Endothelial cell of umbilical vein (primary cell): ENCODE data around the gene CNIH2. TPM values are rescaled to one million over a fixed set of nuclear protein-coding genes. Genes with fewer than 3 reads are reported as not detected.
"Not testable (repeated sequence)": the region's sequence is repeated elsewhere in the genome, so short reads cannot be mapped to it uniquely, and the experiment has no call there.

Experiments
- BruUV-seq: library from RNA; stranded (reverse); fragments of 400-500 nt; replicated peaks from 2 replicates; lab custom pipeline; 2021; lab: Mats Ljungman, UMichigan
- CTCF ChIA-PET: fragments of 300-600, 350-600 bp; sonication (Branson Sonifier 250); formaldehyde crosslinking; loops from one replicate; lab custom pipeline; 2021; ENCODE audit warnings: antibody characterized with exemption, inconsistent platforms; lab: Charles Lee
- POLR2A ChIA-PET: fragments of 300-600, 350-600 bp; sonication (Branson Sonifier 250); formaldehyde crosslinking; loops from one replicate; lab custom pipeline; 2021; ENCODE audit warnings: antibody characterized with exemption, inconsistent platforms; lab: Charles Lee
- DNase-seq: peaks from one replicate; pipeline ENCODE4 v3.0.0-alpha.2; 2011; ENCODE audit warnings: low read depth, low spot score
- FAIRE-seq: peaks from 2 replicates; lab custom pipeline; 2011; peaks lifted over from hg19 to GRCh38; lab: Jason Lieb, UNC
- H2AFZ ChIP-seq: 2 replicates; pipeline ENCODE4 v1.6.0; 2012; ENCODE audit warnings: low read depth, low read length, control low read depth, inconsistent platforms
- H3K27ac ChIP-seq: 2 replicates; pipeline ENCODE4 v1.5.1; 2011; ENCODE audit warnings: low read depth, mild to moderate bottlenecking, control low read depth, low read length, moderate library complexity; ENCODE audit not compliant: insufficient read depth
- H3K27me3 ChIP-seq, 2 experiments: 2 replicates each; pipeline versions ENCODE4 v1.6.0 to v1.6.1; 2011; ENCODE audit warnings: low read length in 2 of 2, mixed read lengths in 1 of 2; ENCODE audit not compliant: control insufficient read depth in 2 of 2, insufficient read depth in 2 of 2
- H3K36me3 ChIP-seq, 2 experiments: 2 replicates in 1 of 2; 3 replicates in 1 of 2; pipeline ENCODE4 v1.5.1; 2011; ENCODE audit warnings: low read length in 2 of 2, mild to moderate bottlenecking in 1 of 2, moderate library complexity in 1 of 2; ENCODE audit not compliant: control insufficient read depth in 2 of 2, insufficient read depth in 2 of 2; ENCODE audit errors: extremely low read depth in 1 of 2
- H3K4me1 ChIP-seq: 3 replicates; pipeline ENCODE4 v1.5.1; 2011; ENCODE audit warnings: mild to moderate bottlenecking, low read length; ENCODE audit not compliant: control insufficient read depth, insufficient read depth; ENCODE audit errors: extremely low read depth
- H3K4me2 ChIP-seq: 2 replicates; pipeline ENCODE4 v1.6.1; 2011; ENCODE audit warnings: low read length, control low read depth, mixed read lengths; ENCODE audit not compliant: insufficient read depth
- H3K4me3 ChIP-seq, 3 experiments: fragments of 200-600 bp in 1 of 3; sonication (generic), shearing (Covaris generic) in 1 of 3; replicated peaks in 1 of 3; 2 replicates each; pipeline ENCODE4 v1.5.1; 2011 to 2016; ENCODE audit warnings: control low read depth in 3 of 3, low read length in 3 of 3, mild to moderate bottlenecking in 2 of 3, inconsistent platforms in 1 of 3, low read depth in 1 of 3, moderate library complexity in 1 of 3; ENCODE audit not compliant: insufficient read depth in 1 of 3
- H3K79me2 ChIP-seq: 2 replicates; pipeline ENCODE4 v1.6.0; 2012; ENCODE audit warnings: low read length, inconsistent platforms; ENCODE audit not compliant: control insufficient read depth, insufficient read depth
- H3K9ac ChIP-seq: replicated peaks from 2 replicates; pipeline ENCODE3; 2011; ENCODE audit warnings: low read length, control low read depth; ENCODE audit not compliant: insufficient read depth; ENCODE audit errors: extremely low read depth
- H3K9me1 ChIP-seq: replicated peaks from 3 replicates; pipeline ENCODE4 v1.6.0; 2011; ENCODE audit warnings: mild to moderate bottlenecking, low read length; ENCODE audit not compliant: control insufficient read depth, insufficient read depth; ENCODE audit errors: extremely low read depth
- H3K9me3 ChIP-seq: replicated peaks from 2 replicates; pipeline ENCODE4 v1.5.1; 2012; ENCODE audit warnings: low read length, inconsistent platforms; ENCODE audit not compliant: control insufficient read depth, insufficient read depth
- H4K20me1 ChIP-seq: replicated peaks from 2 replicates; pipeline ENCODE3; 2011; ENCODE audit warnings: mild to moderate bottlenecking, low read length; ENCODE audit not compliant: control insufficient read depth, insufficient read depth; ENCODE audit errors: extremely low read depth
- EZH2 ChIP-seq: IDR thresholded peaks from 2 replicates; pipeline ENCODE4 v1.6.1; 2012; ENCODE audit warnings: borderline replicate concordance, low read depth, mild to moderate bottlenecking, moderate library complexity, low read length, inconsistent platforms; ENCODE audit not compliant: severe bottlenecking
- FOS ChIP-seq: IDR thresholded peaks from 2 replicates; pipeline ENCODE4 v1.6.1; 2011; ENCODE audit warnings: mild to moderate bottlenecking, low read length, moderate library complexity, borderline replicate concordance; ENCODE audit not compliant: insufficient read depth
- JUN ChIP-seq: IDR thresholded peaks from 2 replicates; pipeline ENCODE4 v1.6.1; 2011; ENCODE audit warnings: borderline replicate concordance, low read depth; ENCODE audit not compliant: insufficient read length, insufficient read depth
- MYC ChIP-seq: IDR thresholded peaks from one replicate; pipeline ENCODE4 v1.6.1; 2011; ENCODE audit warnings: mild to moderate bottlenecking, low read depth, low read length
- POLR2A ChIP-seq: IDR thresholded peaks from 2 replicates; pipeline ENCODE4 v1.6.1; 2012; ENCODE audit warnings: low read depth, mild to moderate bottlenecking, control low read depth, low read length
- POLR2AphosphoS5 ChIP-seq: IDR thresholded peaks from 2 replicates; pipeline ENCODE4 v1.6.1; 2012; ENCODE audit warnings: low read depth, mild to moderate bottlenecking, control low read depth, low read length, moderate library complexity; ENCODE audit not compliant: insufficient read depth
- dilution Hi-C: fragments of 300-500 bp; cut with MboI; formaldehyde crosslinking; loops from one replicate; pipeline ENCODE4 v1.15.0; 2019; ENCODE audit warnings: low sequenced_read_pairs; ENCODE audit not compliant: extremely low pct_ligation_motif_present
- intact Hi-C: fragments of 100-400 bp; cut with micrococcal nuclease; formaldehyde crosslinking; loops from one replicate; pipeline ENCODE4 v1.10.0; 2022
- polyA plus RNA-seq, 4 experiments: library from polyadenylated mRNA; depleted of rRNA in 3 of 4; stranded (reverse) in 3 of 4; unstranded in 1 of 4; fragments of >200 nt; gene quantifications; 2 replicates each; pipeline versions ENCODE4 v1.2.1 to v1.2.3, GENCODE V29; 2011 to 2012; ENCODE audit warnings: missing spikeins in 1 of 4
- total RNA-seq: library from RNA; stranded (reverse); gene quantifications from 2 replicates; pipeline ENCODE4 v1.2.3, GENCODE V29; 2021
- TF ChIP-seq, protein P1 (sequence below), 2 donors: IDR thresholded peaks; 1 replicate in 1 of 2; 2 replicates in 1 of 2; pipeline ENCODE4 v1.5.1; 2011; ENCODE audit warnings: low read length in 2 of 2, mild to moderate bottlenecking in 2 of 2, moderate library complexity in 2 of 2, control low read depth in 1 of 2, inconsistent platforms in 1 of 2, low read depth in 1 of 2; ENCODE audit not compliant: insufficient read depth in 1 of 2; ENCODE audit errors: extremely low read depth in 1 of 2

Gene CNIH2
- total and polyA plus RNA-seq, 2 donors (not counting 3 experiments of a cell fraction or from before 2014, with no cell fraction given), result 0.46 to 1.2 TPM

DNA sequence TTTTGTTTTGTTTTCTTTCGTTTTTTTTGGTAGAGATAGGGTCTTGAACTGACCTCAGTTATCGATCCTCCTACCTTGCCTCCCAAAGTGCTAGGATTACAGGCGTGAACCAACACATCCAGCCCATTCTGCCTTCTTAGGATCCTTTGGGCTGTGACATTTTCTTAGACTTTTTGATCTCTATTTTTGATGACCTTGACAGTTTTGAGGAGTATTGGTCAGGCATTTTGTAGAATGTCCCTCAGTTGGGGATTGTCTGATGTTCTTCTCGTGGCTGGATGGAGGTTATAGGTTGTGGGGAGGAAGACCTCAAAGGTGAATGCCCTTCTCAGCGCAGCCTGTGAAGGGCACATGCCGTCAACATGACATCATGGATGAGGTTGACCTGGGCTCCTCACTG lies 29.1 kb upstream of the CNIH2 start:
- dilution Hi-C loops, result no loop called here
- no peaks in the 10 kb centered on the region for H4K20me1 ChIP-seq
- BruUV-seq, result no TSS peak
- no peaks in the 10 kb centered on the region for H3K4me1 ChIP-seq
- H3K27ac ChIP-seq, result no peak overlapping the region
- TF ChIP-seq POLR2A, result no peak
- TF ChIP-seq POLR2AphosphoS5, result no peak
- no peaks in the 10 kb centered on the region for H3K9me1 ChIP-seq
- POLR2A ChIA-PET, result no interaction called here
- H3K9me3 ChIP-seq, result no peaks in the 10 kb centered on the region
- intact Hi-C loops, result no loop called here
- H3K36me3 ChIP-seq, result peaks cover 0 to 3% of the 10 kb centered on the region in 2 experiments
- H3K27me3 ChIP-seq, result no peaks in the 10 kb centered on the region
- DNase-seq (no peak), FAIRE-seq (no peak)
- no peak overlapping the region for H2AFZ ChIP-seq
- H3K79me2 ChIP-seq, result no peaks in the 10 kb centered on the region
- no peak overlapping the region for H3K9ac ChIP-seq
- no peak overlapping the region for H3K4me3 ChIP-seq
- H3K4me2 ChIP-seq, result no peak overlapping the region
- CTCF ChIA-PET, result no interaction called here

DNA sequence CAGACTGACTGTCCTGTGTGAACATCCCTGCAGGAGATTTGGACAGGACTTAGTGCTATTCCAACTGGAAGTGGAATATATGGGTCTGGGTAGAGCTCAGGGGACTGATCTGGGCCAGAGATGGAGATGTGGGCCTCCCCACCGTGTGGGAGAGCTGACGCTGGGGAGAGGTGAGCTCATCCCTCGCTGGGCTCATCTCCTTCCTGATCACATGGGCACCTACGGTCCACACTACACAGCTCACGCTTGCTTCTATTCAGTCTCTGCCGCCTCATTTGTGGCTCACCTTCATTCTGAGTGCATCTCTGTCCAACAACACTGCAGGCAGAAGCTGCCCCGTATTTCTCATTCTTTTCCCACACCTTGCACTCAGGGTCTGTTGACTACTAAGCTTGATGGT lies 26.2 kb upstream of the CNIH2 start:
- Histone ChIP-seq H3K79me2 (no peaks in the 10 kb centered on the region), H3K9me1 (no peaks in the 10 kb centered on the region), H3K4me1 (peaks cover 1% of the 10 kb centered on the region), H3K27ac (no peak overlapping the region), H3K4me3 (no peak overlapping the region), H3K9me3 (no peaks in the 10 kb centered on the region), H3K9ac (no peak overlapping the region), H3K36me3 (peaks cover 0 to 3% of the 10 kb centered on the region in 2 experiments), H3K27me3 (peaks cover 0 to 4% of the 10 kb centered on the region in 2 experiments), H4K20me1 (no peaks in the 10 kb centered on the region), H2AFZ (no peak overlapping the region), H3K4me2 (no peak overlapping the region)
- no peak for FAIRE-seq
- dilution Hi-C loops, result no loop called here
- no peak for DNase-seq
- BruUV-seq, result no TSS peak
- TF ChIP-seq JUN (no peak), FOS (no peak), EZH2 (no peak), POLR2AphosphoS5 (no peak), MYC (no peak), POLR2A (no peak)
- TF ChIP-seq, protein P1, sequence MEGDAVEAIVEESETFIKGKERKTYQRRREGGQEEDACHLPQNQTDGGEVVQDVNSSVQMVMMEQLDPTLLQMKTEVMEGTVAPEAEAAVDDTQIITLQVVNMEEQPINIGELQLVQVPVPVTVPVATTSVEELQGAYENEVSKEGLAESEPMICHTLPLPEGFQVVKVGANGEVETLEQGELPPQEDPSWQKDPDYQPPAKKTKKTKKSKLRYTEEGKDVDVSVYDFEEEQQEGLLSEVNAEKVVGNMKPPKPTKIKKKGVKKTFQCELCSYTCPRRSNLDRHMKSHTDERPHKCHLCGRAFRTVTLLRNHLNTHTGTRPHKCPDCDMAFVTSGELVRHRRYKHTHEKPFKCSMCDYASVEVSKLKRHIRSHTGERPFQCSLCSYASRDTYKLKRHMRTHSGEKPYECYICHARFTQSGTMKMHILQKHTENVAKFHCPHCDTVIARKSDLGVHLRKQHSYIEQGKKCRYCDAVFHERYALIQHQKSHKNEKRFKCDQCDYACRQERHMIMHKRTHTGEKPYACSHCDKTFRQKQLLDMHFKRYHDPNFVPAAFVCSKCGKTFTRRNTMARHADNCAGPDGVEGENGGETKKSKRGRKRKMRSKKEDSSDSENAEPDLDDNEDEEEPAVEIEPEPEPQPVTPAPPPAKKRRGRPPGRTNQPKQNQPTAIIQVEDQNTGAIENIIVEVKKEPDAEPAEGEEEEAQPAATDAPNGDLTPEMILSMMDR (IDR thresholded peaks at IDR 0.05; ENCODE audit: extremely low read depth in 1 of 2, insufficient read depth in 1 of 2, low read depth in 1 of 2, low read length in 2 of 2), result no peak
- intact Hi-C loops, result no loop called here
- POLR2A ChIA-PET, result no interaction called here
- CTCF ChIA-PET, result no interaction called here

DNA sequence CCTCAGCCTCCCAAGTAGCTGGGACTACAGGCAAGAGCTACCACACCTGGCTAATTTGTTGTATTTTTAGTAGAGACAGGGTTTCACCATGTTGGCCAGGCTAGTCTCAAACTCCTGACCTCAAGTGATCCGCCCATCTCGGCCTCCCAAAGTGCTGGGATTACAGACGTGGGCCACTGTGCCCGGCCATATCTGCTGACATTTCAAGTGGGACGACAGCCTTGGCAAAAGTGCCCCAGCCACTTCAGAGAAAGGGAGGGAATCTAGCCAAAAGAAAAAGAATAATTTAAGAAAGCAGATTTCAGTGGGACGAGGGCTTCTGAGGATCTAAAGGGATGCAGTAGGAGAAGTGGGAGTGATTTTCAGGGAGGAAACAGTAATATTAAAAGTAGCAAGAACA lies 24.9 kb upstream of the CNIH2 start:
- intact Hi-C loops, H4K20me1 ChIP-seq, H3K4me2 ChIP-seq, H3K9me3 ChIP-seq, DNase-seq, H2AFZ ChIP-seq, H3K36me3 ChIP-seq, H3K4me1 ChIP-seq, H3K4me3 ChIP-seq, BruUV-seq, H3K79me2 ChIP-seq, H3K27me3 ChIP-seq, FAIRE-seq, CTCF ChIA-PET, H3K27ac ChIP-seq, H3K9me1 ChIP-seq, H3K9ac ChIP-seq, dilution Hi-C loops: not testable (repeated sequence)
- POLR2A ChIA-PET, result interaction anchor here (0.6 kb wide), 1 partner anchor 49 kb away, joined by 10 read pairs; no protein-coding TSS in a partner anchor
